Stimulated activated CD8-positive, alpha-beta memory T cell treated with anti-CD3 and anti-CD28 coated beads, Interleukin-2, amount 100 ng/mL, for 1 hour (primary cell): ENCODE results near the gene CNPY2.
"Not testable (repeated sequence)": the region's sequence is repeated elsewhere in the genome, so short reads cannot be mapped to it uniquely, and the experiment has no call there.

Source experiments
- DNase-seq, 2 donors: peaks; one replicate each; pipeline ENCODE4 v3.0.0-alpha.2; 2020; ENCODE audit warnings: low read depth in 2 of 2

CNPY2 gene

DNA sequence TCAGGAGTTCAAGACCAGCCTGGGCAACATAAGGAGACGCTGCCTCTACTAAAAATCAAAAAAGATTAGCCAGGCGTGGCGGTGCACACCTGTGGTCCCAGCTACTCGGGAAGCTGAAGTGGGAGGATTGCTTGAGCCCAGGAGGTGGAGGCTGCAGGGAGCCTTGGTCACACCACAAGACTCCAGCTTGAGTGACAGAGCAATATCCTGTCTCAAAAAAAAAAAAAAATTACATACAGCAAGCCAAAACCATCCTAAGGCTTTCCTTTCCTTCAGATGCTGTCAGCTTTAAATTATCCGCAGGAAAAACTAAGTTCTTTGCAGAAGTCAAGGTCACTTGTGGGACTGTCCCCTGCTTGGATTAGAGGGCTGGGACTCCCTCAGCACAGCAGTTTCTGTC, 17.0 kb downstream of the CNPY2 start:
- no peak for DNase-seq

DNA sequence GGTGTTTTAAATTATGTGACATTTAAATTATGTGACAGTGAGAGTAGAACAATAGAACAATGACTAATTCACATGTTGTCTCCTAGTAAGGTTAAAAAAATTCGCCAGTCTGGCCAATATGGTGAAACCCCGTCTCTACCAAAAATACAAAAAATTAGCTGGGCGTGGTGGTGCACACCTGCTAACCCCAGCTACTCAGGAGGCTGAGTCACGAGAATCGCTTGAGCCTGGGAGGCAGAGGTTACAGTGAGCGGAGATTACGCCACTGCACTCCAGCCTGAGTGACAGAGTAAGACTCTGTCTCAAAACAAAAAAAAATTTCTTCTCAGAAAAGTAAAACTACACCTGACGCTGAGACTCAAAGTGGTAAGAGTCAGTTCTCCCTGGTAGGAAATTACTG, 18.4 kb downstream of the CNPY2 start:
- DNase-seq = no peak

DNA sequence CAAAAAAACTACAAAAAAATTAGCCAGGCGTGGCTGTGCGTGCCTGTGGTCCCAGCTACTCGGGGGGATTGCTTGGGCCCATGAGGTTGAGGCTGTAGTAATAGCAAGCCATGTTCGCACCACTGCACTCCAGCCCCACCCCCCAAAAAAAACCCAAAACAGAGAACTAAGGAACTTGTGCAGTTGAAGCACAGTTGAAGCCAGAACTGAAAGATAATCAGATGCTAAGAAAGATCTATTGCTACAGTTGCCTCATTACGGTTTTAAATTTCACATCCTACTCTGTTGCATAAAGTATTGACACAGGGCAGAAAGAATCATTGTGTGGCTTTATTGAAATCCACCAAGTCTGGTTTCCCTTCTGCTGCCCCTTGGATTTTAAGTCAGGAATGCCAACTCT, 19.5 kb downstream of the CNPY2 start:
- DNase-seq = no peak

DNA sequence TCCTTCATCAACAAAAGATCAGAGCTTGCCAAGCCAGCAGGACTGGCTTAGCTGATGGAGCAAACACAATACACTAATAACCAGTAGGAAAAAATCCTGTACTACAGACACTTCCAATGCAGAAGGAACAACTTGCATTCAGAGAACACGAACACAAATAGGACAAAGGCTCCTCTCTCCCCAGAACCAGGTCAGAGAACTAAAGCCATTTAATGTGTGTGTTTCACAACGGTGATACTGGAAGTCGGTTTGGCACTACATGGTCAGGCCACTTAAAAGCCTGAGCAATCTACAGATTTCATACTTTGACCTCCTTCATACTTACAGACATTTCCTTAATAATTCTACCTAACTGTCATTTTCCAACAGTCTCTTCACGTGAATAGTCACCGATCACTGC, 22.0 kb downstream of the CNPY2 start:
- no peak for DNase-seq

DNA sequence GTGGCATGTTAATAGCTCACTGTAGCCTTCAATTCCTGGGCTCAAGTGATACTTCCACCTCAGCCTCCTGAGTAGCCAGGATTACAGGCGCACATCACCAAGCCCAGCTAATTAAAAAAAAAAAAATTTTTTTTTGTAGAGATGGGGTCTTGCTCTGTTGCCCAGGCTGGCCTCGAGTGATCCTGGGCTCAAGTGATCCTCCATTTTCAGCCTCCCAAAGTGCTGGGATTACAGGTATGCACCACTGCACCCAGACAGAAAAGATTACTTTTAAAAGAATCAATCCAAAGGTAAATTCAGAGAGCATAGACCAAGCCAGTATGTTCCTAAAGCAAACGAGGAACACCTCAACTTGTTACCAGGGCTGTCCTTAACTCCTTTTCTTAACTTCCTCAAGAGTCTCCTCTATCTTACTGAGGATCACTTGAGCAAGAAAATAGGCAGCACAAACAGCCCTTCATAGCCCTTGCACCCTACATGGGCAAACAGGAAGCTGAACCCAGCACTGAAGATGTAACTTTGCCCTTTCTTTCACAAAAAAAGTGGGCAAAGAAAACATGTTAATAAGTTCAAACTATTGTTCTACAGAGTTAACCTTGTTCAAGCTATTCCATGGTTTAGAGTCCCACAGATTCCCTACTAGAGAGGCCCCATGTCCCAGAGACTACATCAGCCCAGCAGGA, 26.9 kb downstream of the CNPY2 start:
- DNase-seq = no peak

DNA sequence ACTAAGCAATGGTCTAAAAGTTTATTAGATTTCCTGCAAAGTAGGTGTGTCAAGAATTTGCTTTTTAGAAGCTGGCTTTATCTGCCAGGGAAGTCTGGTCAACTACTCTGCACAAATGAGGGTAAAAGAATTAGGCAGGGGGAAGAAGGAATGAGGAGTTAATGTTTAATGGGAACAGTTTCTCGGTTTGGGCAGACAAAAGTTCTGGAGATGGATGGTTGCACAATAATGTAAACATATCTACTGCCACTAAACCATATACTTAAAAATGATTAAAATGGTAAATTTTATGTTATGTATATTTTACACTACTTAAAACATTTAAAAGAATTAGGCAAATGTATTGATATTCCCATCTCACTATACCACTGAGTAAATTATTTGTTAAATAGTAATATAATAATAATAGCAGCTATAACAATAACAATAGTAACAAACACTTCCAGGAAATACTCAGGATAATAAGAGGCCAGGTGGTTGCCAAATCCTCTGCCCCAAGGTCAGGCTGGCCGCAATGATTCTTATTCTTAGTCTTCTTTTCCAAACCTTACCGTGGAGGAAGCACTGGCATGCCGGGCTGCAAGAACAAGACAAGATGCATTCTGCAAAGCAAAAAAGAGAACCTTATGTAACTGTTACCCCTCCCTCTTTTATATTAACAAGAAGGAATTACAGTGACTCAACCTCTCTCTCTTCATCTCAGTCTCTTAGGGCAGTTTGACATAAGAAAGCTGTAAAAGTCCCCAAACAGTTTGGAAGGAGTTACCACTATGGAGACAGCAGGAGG, 29.6 kb downstream of the CNPY2 start:
- DNase-seq = no peak

DNA sequence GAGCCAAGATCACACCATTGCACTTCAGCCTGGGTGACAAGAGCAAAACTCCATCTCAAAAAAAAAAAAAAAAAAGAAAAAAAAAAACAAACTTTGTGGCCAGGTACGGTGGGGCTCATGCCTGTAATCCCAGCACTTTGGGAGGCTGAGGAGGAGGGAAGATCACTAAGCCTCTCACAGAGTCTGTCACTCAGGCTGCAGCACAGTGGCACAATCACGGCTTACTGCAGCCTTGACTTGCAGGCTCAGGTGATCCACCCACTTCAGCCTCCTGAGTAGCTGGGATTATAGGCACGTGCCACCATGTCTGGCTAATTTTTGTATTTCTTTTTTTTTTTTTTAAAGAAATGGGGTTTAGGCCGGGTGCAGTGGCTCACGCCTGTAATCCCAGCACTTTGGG, 31.5 kb downstream of the CNPY2 start:
- DNase-seq = not testable (repeated sequence)

DNA sequence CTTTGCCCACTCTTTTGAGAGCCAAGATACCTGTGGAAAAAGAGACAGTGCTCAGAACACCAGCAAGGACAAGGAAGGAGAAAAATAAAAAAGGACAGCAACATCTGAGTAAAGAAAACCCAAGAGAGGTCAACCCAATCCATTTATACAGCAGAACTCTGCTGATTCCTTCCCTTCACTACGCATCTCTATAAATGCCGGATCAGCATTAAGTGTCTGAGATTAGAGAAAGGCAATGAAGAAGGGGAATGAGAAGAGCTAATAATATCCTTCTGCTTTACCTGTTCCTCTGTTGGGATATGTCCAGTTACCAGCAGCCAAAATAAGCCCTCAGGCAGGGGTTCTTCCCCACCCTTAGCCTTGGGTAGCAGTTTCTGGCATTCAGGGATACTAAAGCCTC, 33.2 kb downstream of the CNPY2 start:
- DNase-seq = no peak

DNA sequence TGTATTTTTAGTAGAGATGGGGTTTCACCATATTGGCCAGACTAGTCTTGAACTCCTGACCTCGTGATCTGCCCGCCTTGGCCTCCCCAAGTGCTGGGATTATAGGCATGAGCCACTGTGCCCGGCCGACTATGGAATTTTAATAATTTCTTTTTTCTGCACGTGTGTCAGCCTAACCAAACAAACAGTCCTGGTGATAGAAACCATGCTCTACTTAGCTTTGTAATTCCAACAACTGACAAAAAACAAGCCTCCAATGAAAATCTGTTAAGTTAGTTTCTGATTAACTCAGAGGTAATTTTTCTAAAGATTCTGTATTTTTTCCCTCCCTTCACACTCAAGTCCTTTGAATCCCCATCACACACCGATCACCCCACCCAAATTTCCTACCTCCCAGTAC, 33.8 kb downstream of the CNPY2 start:
- no peak for DNase-seq

DNA sequence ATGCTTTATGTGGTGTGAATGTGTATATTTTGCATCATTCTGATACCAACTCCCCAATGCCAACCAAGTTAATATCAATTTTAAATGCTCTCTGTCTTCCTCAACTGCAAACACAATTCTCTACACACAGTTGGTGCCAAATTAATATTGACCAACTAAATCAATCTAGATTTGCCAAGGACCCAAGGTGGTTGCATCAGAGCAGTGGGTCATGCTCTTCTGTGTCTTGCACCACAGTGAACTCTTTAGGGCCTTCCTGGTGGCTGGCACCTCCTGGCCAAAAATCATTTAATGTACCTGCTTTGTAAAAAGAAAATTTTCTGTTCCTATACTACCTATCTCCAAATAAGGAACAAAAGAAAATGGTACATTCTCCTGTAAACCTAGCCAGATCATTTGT, 34.9 kb downstream of the CNPY2 start:
- DNase-seq = no peak

DNA sequence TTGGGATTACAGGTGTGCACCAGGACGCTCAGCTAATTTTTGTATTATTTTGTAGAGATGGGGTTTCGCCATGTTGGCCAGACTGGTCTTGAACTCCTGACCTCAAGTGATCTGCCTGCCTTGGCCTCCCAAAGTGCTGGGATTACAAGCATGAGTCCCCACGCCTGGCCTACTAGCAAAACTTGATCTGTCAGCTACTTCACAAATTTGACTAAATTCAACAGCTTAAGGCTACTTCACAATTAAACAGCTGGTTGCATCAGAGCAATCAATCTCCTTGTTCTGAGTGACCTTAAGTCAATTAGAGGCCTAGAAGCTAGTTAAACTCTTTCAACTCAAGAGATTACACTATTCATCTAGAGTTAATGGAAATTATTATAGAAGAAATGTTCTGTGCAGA, 36.9 kb downstream of the CNPY2 start:
- no peak for DNase-seq

DNA sequence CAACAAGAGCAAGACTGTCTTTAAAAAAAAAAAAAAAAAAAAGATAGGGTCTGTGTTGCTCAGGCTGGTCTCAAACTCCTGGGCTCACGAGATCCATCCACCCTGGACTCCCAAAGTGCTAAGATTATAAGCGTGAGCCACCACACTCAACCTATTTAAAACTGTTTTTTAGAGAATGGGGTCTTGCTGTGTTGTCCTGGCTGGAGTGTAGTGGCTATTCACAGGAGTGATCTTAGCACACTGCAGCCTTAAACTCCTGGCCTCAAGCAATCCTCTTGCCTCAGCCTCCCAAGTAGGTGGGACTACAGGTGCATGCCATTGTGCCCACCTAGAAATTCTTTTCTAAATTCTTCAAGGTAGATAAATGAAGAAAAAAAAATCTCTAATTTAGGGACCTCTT, 41.5 kb downstream of the CNPY2 start:
- no peak for DNase-seq

DNA sequence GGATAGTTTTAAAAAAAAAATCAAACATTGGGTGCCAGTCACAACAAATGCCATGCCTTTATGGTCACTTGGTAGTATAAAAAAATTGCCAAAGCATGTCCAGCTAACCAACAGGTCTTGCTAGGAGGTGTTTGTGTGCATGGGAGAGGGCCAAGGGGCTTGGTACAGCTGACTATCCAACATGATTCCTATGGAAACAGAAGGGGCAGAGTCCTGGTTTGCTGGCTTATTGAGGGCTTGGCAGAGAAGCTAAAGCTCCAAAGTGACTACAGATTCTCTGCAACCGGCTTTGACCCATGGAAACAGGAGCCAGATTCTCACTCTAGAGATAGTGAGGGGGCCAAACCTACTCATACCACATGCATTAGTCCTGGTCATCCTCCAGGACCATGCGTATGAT, 43.3 kb downstream of the CNPY2 start:
- DNase-seq = not testable (repeated sequence)

DNA sequence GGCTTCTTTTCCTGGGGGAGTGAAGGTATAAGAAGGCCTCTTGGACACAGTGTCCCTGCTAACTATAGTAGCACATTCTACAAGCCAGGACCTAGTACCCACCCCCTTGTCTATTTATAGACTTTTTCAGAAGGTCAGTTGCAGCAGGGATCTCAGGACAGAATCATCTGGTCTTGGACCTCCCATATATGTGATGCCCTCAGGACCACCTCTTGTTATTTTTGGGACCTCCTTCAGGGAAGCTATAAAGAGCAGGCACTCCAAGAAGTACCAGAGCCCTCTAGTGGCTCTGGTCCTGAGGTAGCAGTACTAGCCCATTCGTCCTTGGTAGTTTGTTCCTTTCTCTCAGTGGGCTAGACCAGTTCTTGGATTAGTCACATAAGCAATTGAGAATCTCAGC, 44.8 kb downstream of the CNPY2 start:
- DNase-seq = no peak

DNA sequence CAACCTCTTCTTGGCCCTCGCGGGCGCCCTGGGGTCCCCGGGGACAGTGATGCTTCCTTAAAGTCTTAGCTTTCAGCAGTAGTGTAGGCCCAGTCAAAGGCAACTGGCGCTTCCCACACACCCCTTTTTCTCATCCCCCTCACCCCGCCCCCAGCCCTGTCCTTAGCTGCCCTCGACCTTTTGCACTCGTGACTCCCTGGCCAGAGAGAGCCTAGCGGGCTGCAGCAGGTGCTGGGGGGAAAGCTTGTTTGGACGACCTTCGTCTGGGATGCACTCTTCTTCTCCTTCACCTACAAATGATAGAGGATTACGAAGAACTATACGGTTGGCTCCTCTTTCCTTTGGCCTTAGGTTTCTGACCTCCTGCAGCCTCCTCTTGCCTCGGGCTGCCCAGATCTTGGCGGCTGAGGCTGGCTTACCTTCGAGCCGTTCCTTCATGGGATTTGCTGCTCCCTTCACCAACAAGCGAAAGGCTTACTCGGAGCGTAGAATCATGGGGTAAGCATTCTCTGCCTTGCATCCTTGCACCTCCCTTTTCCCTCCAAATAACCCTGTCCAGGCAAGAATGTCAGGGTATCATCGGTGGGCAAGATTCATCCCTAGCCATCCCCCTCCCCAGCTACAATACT, 48.2 kb downstream of the CNPY2 start:
- DNase-seq = no peak

DNA sequence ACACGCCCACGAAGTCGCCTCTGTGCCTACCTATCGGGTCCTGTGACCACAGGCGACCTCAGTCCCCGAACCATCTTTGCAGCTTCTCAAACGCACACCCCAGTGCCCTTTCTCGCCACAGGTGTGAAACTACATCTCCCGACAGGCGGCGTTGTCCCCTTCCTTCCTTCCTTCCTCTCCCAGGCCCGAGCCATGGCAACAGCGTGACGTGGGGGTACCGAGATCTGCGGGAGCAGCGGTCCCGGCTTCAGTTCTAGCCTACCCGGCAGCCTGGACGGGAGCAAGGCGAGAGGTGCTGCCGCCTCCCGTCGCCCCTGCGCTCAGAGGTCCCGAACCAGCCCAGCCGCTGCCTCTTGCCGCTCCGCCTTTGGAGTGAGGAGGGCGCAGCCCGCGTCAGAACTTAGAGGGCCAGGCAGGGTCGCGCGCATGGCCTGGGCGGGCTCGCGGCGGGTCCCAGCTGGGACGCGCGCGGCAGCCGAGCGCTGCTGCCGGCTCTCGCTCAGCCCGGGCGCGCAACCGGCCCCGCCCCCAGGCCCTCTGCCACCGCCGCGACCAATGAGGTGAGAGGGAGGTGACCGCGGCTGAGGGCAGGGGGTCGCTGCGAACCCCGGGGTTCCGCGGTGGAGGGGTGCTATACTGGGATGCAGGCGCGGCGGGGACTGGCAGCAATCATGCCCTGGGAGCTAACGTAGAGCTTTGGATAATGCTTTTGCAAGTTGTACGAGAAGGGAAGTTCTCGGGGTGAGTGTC, 48.9 kb downstream of the CNPY2 start, which contains the start of gene COQ10A:
Gene COQ10A (plus strand): TSS at position 250 of the 750 bp plus-strand sequence. CDS start 177 bp downstream, at position 427.
- DNase-seq = peak; percentile 74 to 80

DNA sequence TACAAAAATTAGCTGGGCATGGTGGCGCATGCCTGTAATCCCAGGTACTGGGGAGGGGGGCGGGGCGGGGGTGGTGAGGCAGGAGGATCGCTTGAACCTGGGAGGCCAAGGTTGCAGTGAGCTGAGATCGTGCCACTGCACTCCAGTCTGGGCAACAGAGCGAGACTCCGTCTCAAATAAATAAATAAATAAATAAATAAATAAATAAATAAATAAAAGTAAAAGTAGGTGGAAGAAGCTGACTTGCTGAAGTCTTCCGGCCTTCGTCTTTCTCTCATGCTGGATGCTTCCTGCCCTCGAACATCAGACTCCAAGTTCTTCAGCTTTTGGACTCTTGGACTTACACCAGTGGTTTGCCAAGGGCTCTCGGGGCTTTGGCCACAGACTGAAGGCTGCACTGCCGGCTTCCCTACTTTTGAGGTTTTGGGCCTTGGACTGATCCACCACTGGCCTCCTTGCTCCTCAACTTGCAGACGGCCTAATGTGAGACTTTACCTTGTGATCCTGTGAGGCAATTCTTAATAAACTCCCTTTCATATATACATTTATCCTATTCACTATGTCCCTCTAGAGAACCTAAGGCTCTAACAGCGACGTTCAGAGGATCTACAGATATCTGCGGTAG, 49.6 kb downstream of the CNPY2 start:
- not testable (repeated sequence) for DNase-seq

DNA sequence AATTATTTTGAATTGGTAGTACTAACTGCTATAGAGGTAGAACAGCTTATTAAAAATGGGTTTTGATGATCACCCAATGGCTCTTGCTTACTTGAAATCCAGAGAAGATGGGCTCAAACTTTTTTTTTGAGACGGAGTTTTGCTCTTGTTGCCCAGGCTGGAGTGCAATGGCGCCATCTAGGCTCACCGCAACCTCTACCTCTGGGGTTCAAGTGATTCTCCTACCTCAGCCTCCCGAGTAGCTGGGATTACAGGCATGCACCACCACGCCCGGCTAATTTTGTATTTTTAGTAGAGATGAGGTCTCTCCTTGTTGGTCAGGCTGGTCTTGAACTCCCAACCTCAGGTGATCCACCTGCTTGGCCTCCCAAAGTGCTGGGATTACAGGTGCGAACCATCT, 52.8 kb downstream of the CNPY2 start:
- not testable (repeated sequence) for DNase-seq

DNA sequence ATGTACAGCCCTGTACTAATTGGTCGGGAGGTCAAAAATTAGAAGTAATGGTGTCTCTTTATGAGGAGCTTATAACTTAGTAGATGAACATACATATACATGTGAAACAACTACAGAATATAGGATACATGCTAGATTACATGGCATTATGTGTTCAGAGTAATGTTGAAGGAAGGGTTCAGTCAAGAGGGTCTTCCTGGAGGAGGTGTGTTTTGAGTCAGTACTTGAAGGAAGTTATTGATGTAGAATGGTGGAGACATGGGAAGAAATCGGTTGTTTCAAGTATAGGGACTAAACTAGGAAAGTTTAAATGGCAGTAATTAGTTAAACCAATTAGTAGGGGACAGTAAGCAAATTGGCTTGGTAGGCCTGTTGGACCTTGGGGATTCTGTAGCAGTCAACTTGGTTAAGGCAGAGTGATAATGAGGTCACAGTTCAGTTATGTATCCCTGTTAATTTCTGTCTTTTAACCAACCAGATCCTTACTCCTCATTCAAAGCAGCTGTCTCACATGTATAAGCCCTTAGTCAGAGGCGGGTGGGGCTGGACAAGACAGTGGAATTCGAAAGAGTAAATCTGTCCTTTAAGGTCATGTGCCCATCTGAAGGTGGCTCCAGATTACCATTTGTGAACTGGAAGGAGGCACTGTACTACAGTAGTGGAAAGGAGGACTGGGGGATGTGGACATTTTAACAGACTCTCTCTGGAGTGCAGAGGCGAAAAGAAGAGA, 54.1 kb downstream of the CNPY2 start:
- no peak for DNase-seq

DNA sequence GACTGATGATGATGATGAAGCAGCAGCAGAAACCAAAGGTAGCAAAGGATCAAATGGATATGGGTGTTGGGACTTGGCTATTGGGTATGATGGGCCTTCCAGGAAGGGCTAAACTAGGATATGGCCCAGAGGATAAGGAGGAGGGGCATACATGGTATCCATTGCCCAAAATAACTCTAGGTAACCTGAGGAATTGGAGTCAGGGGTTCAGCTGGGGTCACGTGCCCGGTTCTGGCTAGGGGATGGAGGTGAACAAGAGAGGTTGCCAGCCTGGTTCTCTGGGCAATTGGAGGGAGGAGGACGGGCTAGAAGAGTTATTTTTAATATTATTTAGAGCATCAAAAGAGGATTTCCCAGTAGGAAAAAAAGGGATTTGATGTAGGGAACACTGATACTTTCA, 54.9 kb downstream of the CNPY2 start:
- no peak for DNase-seq

DNA sequence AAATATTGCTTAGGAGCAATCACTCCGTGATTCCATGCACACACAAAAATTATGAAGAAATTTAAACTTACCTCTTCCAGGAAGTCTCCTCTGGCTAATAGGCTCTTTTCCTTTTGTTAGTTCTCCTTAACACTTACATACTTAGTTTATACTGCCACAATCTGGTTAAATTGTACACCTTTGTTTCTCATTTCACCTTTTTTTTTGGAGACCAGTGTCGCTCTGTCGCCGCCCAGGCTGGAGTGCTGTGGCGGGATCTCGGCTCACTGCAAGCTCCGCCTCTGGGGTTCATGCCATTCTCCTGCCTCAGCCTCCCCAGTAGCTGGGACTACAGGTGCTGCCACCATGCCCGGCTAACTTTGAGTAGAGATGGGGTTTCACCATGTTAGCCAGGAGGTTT, 55.4 kb downstream of the CNPY2 start:
- no peak for DNase-seq
